CD14-positive monocyte (primary cell): Measurements from ENCODE around the gene DCLK1. TPM values are rescaled to one million over a fixed set of nuclear protein-coding genes. Genes with fewer than 3 reads are reported as not detected.

Experiments used
- DNase-seq, 3 donors: peaks; one replicate each; pipeline ENCODE4 v3.0.0-alpha.2; 2011 to 2022
- H2AFZ ChIP-seq: 2 replicates; pipeline ENCODE4 v1.6.0; 2012; ENCODE audit warnings: mild to moderate bottlenecking, low read depth, low read length, inconsistent platforms; ENCODE audit not compliant: insufficient read depth, poor library complexity, severe bottlenecking
- H3K27ac ChIP-seq, 2 donors: 1 replicate in 1 of 2; 2 replicates in 1 of 2; pipeline ENCODE4 v1.5.1; 2012 to 2013; ENCODE audit warnings: low read length in 2 of 2, control low read depth in 1 of 2, inconsistent platforms in 1 of 2, low read depth in 1 of 2, mild to moderate bottlenecking in 1 of 2
- H3K27me3 ChIP-seq, 2 donors: one replicate each; pipeline versions ENCODE4 v1.6.0 to v1.6.1; 2011 to 2013; ENCODE audit warnings: low read length in 2 of 2; ENCODE audit not compliant: control insufficient read depth in 2 of 2, insufficient read depth in 2 of 2
- H3K36me3 ChIP-seq, 2 donors: replicated peaks in 1 of 2; 1 replicate in 1 of 2; 2 replicates in 1 of 2; pipeline versions ENCODE4 v1.5.1 to v1.6.1; 2012 to 2013; ENCODE audit warnings: low read length in 2 of 2, control low read depth in 1 of 2, inconsistent platforms in 1 of 2, mild to moderate bottlenecking in 1 of 2; ENCODE audit not compliant: insufficient read depth in 2 of 2, control insufficient read depth in 1 of 2
- H3K4me1 ChIP-seq, 2 donors: 1 replicate in 1 of 2; 2 replicates in 1 of 2; pipeline versions ENCODE4 v1.5.1 to v1.6.1; 2012 to 2013; ENCODE audit warnings: low read length in 2 of 2, control low read depth in 1 of 2, inconsistent platforms in 1 of 2, mild to moderate bottlenecking in 1 of 2, moderate library complexity in 1 of 2; ENCODE audit not compliant: insufficient read depth in 2 of 2, control insufficient read depth in 1 of 2
- H3K4me2 ChIP-seq: replicated peaks from 2 replicates; pipeline ENCODE3; 2012; ENCODE audit warnings: low read length, moderate library complexity, mild to moderate bottlenecking; ENCODE audit not compliant: poor library complexity, severe bottlenecking; ENCODE audit errors: extremely low read depth
- H3K4me3 ChIP-seq, 3 experiments: fragments of 200-600 bp in 1 of 3; sonication (generic) in 1 of 3; replicated peaks in 1 of 3; 1 replicate in 2 of 3; 2 replicates in 1 of 3; pipeline ENCODE4 v1.5.1; 2011 to 2013; ENCODE audit warnings: low read length in 3 of 3, mild to moderate bottlenecking in 3 of 3, control low read depth in 2 of 3, low read depth in 2 of 3, inconsistent platforms in 1 of 3, moderate library complexity in 1 of 3
- H3K79me2 ChIP-seq: 2 replicates; pipeline ENCODE4 v1.6.0; 2012; ENCODE audit warnings: mild to moderate bottlenecking, control low read depth, inconsistent platforms, low read length, moderate library complexity; ENCODE audit not compliant: insufficient read depth
- H3K9ac ChIP-seq: 2 replicates; pipeline ENCODE4 v1.6.0; 2017; ENCODE audit warnings: low read length, mild to moderate bottlenecking; ENCODE audit not compliant: insufficient read depth, poor library complexity, severe bottlenecking
- H3K9me3 ChIP-seq, 2 donors: replicated peaks in 1 of 2; 1 replicate in 1 of 2; 2 replicates in 1 of 2; pipeline versions ENCODE4 v1.5.1 to v1.6.1; 2012 to 2013; ENCODE audit warnings: low read length in 2 of 2, control low read depth in 1 of 2; ENCODE audit not compliant: control insufficient read depth in 1 of 2, insufficient read depth in 1 of 2
- H4K20me1 ChIP-seq: 2 replicates; pipeline ENCODE4 v1.6.0; 2012; ENCODE audit warnings: mild to moderate bottlenecking, low read length, control low read depth, moderate library complexity; ENCODE audit not compliant: insufficient read depth
- H3K27ac Mint-ChIP-seq, 7 donors: one replicate each; pipeline ENCODE4 v1.8.0; 2020; ENCODE audit warnings: mild to moderate bottlenecking in 7 of 7, mixed read lengths in 7 of 7, moderate library complexity in 6 of 7, inconsistent platforms in 2 of 7
- H3K27me3 Mint-ChIP-seq, 3 donors: one replicate each; pipeline ENCODE4 v1.8.0; 2021 to 2022; ENCODE audit warnings: low read depth in 3 of 3, mild to moderate bottlenecking in 3 of 3, mixed read lengths in 3 of 3, moderate library complexity in 3 of 3, inconsistent platforms in 1 of 3
- H3K36me3 Mint-ChIP-seq, 2 donors: one replicate each; pipeline ENCODE4 v1.8.0; 2020; ENCODE audit warnings: mixed read lengths in 2 of 2, inconsistent platforms in 1 of 2, mild to moderate bottlenecking in 1 of 2
- H3K4me1 Mint-ChIP-seq: one replicate; pipeline ENCODE4 v1.8.0; 2020; ENCODE audit warnings: mild to moderate bottlenecking, mixed read lengths
- H3K4me3 Mint-ChIP-seq, 2 donors: one replicate each; pipeline ENCODE4 v1.8.0; 2020; ENCODE audit warnings: mild to moderate bottlenecking in 2 of 2, mixed read lengths in 2 of 2, moderate library complexity in 1 of 2
- H3K9me3 Mint-ChIP-seq, 7 donors: one replicate each; pipeline ENCODE4 v1.8.0; 2020 to 2022; ENCODE audit warnings: mixed read lengths in 7 of 7, mild to moderate bottlenecking in 6 of 7, moderate library complexity in 6 of 7, inconsistent platforms in 2 of 7
- WGBS: methylation state at CpG from one replicate; pipeline ENCODE4 v1.1.5; 2013; ENCODE audit warnings: missing lambda C conversion rate; ENCODE audit not compliant: insufficient coverage; 5-methylcytosine and 5-hydroxymethylcytosine counted together
- intact Hi-C, 2 donors: fragments of 100-400 bp; cut with micrococcal nuclease; formaldehyde crosslinking; loops; one replicate each; pipeline versions ENCODE4 v1.15.0 to v1.15.1; 2023
- polyA plus RNA-seq, 3 donors: library from polyadenylated mRNA; depleted of rRNA in 1 of 3; unstranded in 2 of 3; stranded (reverse) in 1 of 3; fragments of 300-500 nt in 2 of 3; fragments of >200 nt in 1 of 3; fragmentation: Illumina TruSeq in 2 of 3; gene quantifications; 1 replicate in 2 of 3; 2 replicates in 1 of 3; pipeline ENCODE4 v1.2.3, GENCODE V29; 2012 to 2021
- TF ChIP-seq, protein P1 (sequence below): fragments of 200-600 bp; IDR thresholded peaks from one replicate; pipeline ENCODE4 v1.8.0; 2022; ENCODE audit warnings: antibody characterized with exemption, mild to moderate bottlenecking

DCLK1 gene
- polyA plus RNA-seq, 3 donors = not detected

DNA sequence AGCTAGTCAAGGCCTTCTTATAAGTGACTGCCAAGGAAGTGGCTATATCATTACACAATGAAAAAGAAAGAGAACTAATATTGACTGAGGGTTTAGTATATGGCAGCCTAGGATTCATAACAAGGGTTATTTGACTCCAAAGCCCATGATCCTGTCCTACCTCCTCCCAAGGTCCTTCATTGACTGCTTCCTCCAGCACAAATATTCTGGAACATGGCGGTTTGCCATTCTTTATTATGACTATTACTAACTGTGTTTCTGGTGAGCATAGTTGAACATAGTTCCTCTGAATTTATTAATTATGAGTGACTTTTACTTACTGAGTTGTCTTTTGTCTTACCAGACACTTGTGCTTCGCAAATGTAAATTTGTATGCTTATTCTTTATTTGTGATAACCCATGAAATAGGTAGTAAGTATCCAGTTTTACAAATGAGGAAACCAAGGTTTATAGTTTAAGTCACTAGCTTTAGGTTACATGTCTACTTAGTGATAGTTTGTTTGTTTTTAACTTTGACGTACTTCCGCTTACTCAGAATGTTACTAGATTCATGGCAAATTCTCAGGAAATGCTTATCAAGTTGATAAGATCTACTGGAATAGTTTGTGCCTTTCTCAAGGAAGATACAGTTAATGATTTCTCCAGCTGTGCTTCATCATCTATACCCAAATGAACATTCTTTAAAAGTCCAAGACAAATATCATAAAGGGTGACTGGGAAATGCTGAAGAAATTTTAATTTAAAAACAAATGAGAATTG is 15.5 kb upstream of the DCLK1 start:
- H3K4me2 ChIP-seq = no peak overlapping the region
- Mint-ChIP-seq H3K36me3 (no peaks in the 10 kb centered on the region), H3K4me1 (no peaks in the 10 kb centered on the region), H3K4me3 (no peak overlapping the region), H3K27me3 (peaks cover 0 to 2% (median 0%) of the 10 kb centered on the region in 3 donors), H3K9me3 (peaks cover 0 to 5% (median 1%) of the 10 kb centered on the region in 7 donors), H3K27ac (no peak overlapping the region)
- no peak overlapping the region for H3K4me3 ChIP-seq
- DNase-seq = no peak
- H3K9ac ChIP-seq = no peak overlapping the region
- intact Hi-C loops = no loop called here
- no peaks in the 10 kb centered on the region for H3K4me1 ChIP-seq
- H3K27me3 ChIP-seq = no peaks in the 10 kb centered on the region
- no peak overlapping the region for H2AFZ ChIP-seq
- no peaks in the 10 kb centered on the region for H3K36me3 ChIP-seq
- no peaks in the 10 kb centered on the region for H3K9me3 ChIP-seq
- 100% methylated on average over 1 of the region's 4 CpGs for WGBS
- TF ChIP-seq, protein P1, sequence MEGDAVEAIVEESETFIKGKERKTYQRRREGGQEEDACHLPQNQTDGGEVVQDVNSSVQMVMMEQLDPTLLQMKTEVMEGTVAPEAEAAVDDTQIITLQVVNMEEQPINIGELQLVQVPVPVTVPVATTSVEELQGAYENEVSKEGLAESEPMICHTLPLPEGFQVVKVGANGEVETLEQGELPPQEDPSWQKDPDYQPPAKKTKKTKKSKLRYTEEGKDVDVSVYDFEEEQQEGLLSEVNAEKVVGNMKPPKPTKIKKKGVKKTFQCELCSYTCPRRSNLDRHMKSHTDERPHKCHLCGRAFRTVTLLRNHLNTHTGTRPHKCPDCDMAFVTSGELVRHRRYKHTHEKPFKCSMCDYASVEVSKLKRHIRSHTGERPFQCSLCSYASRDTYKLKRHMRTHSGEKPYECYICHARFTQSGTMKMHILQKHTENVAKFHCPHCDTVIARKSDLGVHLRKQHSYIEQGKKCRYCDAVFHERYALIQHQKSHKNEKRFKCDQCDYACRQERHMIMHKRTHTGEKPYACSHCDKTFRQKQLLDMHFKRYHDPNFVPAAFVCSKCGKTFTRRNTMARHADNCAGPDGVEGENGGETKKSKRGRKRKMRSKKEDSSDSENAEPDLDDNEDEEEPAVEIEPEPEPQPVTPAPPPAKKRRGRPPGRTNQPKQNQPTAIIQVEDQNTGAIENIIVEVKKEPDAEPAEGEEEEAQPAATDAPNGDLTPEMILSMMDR = no peak
- no peaks in the 10 kb centered on the region for H4K20me1 ChIP-seq
- H3K79me2 ChIP-seq = no peaks in the 10 kb centered on the region
- H3K27ac ChIP-seq = no peak overlapping the region

DNA sequence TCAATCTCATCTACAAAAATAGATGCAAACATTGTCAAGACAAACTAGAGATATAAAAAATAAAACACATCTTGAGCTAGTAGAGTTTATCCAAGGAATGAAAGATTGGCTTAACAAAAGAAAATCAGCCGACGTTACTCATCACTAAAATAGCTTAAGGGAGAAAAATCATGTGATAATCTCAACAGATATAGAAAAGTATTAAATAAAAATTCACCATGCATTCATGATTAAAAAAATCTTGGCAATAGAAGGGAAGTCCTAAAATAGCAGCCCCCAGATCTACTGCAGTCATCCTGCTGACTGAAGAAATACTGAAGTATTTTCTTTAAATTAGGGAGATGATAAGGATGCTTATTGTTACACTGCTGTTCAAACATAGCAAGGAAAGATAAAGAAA is 12.6 kb upstream of the DCLK1 start:
- Histone ChIP-seq H3K4me3 (no peak overlapping the region), H3K27me3 (no peaks in the 10 kb centered on the region)

More for the DNA sequence above, 12.6 kb upstream of the DCLK1 start:
- no peaks in the 10 kb centered on the region for H3K36me3 ChIP-seq
- TF ChIP-seq, protein P1 = no peak
- no peaks in the 10 kb centered on the region for H3K4me1 Mint-ChIP-seq
- peaks cover 0 to 3% (median 1%) of the 10 kb centered on the region in 7 donors for H3K9me3 Mint-ChIP-seq
- intact Hi-C loops = no loop called here
- H3K27ac Mint-ChIP-seq = no peak overlapping the region
- H3K9ac ChIP-seq = no peak overlapping the region
- no peak overlapping the region for H3K4me2 ChIP-seq
- H3K27ac ChIP-seq = no peak overlapping the region
- no peak for DNase-seq
- no peaks in the 10 kb centered on the region for H3K79me2 ChIP-seq
- no peaks in the 10 kb centered on the region for H4K20me1 ChIP-seq
- H3K36me3 Mint-ChIP-seq = no peaks in the 10 kb centered on the region
- H2AFZ ChIP-seq = no peak overlapping the region
- peaks cover 0 to 2% (median 0%) of the 10 kb centered on the region in 3 donors for H3K27me3 Mint-ChIP-seq
- no peaks in the 10 kb centered on the region for H3K4me1 ChIP-seq
- no CpG with 5 or more reads among the region's 2 CpGs for WGBS
- no peaks in the 10 kb centered on the region for H3K9me3 ChIP-seq
- H3K4me3 Mint-ChIP-seq = no peak overlapping the region
